CD4-positive, alpha-beta T cell treated with Interleukin-6 at 100 ng/mL for 8 hours (primary cell): Measurements from ENCODE around the gene HTRA3.

Source experiments
- DNase-seq: peaks from one replicate; pipeline ENCODE4 v3.0.0-alpha.2; 2020; ENCODE audit warnings: mixed read lengths, low spot score

HTRA3 gene

GRCh38 chr4:8280158-8280875, 10.8 kb downstream of the HTRA3 start:
- DNase-seq: no peak

GRCh38 chr4:8280876-8281440, 11.4 kb downstream of the HTRA3 start:
- DNase-seq: no peak

- DNase-seq: no peak
These were observed 12.1 kb downstream of the HTRA3 start for GRCh38 chr4:8281519-8282133.

GRCh38 chr4:8282134-8282641, 12.6 kb downstream of the HTRA3 start:
- DNase-seq: no peak

- no peak for DNase-seq
These were observed 13.2 kb downstream of the HTRA3 start for GRCh38 chr4:8282742-8283141.

- no peak for DNase-seq
These were observed 13.6 kb downstream of the HTRA3 start for GRCh38 chr4:8283161-8283560.

- no peak for DNase-seq
These were observed 14.1 kb downstream of the HTRA3 start for GRCh38 chr4:8283631-8284121.

- no peak for DNase-seq
These were observed 14.8 kb downstream of the HTRA3 start for GRCh38 chr4:8284391-8284790.

- no peak for DNase-seq
These were observed 15.8 kb downstream of the HTRA3 start for GRCh38 chr4:8285143-8285975.

- no peak for DNase-seq
These were observed 16.6 kb downstream of the HTRA3 start for GRCh38 chr4:8285976-8286718.

- no peak for DNase-seq
These were observed 17.3 kb downstream of the HTRA3 start for GRCh38 chr4:8286719-8287342.

- DNase-seq: no peak
These were observed 18.1 kb downstream of the HTRA3 start for GRCh38 chr4:8287343-8288280.

GRCh38 chr4:8289151-8289750, 19.7 kb downstream of the HTRA3 start:
- no peak for DNase-seq

- no peak for DNase-seq
These were observed 20.6 kb downstream of the HTRA3 start for GRCh38 chr4:8289956-8290700.

- DNase-seq: no peak
These were observed 21.1 kb downstream of the HTRA3 start for GRCh38 chr4:8290701-8290970.

GRCh38 chr4:8291036-8291682, 21.6 kb downstream of the HTRA3 start:
- no peak for DNase-seq

GRCh38 chr4:8291701-8292477, 22.3 kb downstream of the HTRA3 start:
- no peak for DNase-seq
